Left colon (tissue), 2 donors: ENCODE measurements around the gene ALG9. TPM values are rescaled to one million over a fixed set of nuclear protein-coding genes. Genes with fewer than 3 reads are reported as not detected.

Experiments
- ATAC-seq: fragments of 200-7000 bp; cut with Tn5 transposase; one replicate; pipeline ENCODE4 v1.9.1; 2020; ENCODE audit warnings: mild to moderate bottlenecking, moderate library complexity
- DNase-seq, 2 donors: peaks; one replicate each; pipeline ENCODE4 v3.0.0-alpha.2; 2020
- intact Hi-C, 2 donors: fragments of 100-400 bp; cut with DNase I in 1 of 2; cut with micrococcal nuclease in 1 of 2; formaldehyde crosslinking; loops; one replicate each; pipeline versions ENCODE4 v1.11.2 to v1.14.0; 2022; cut with DNase I, micrococcal nuclease
- total RNA-seq, 2 donors: library from RNA; stranded (reverse); fragmentation: NEBNext Ultra II Directional; extraction: Animal tissue kit (Norgen Biotek cat#: 25700); gene quantifications; one replicate each; pipeline ENCODE4 v1.2.1, GENCODE V29; 2021
- donor health status: DM: no; HTN: no; CAD: no.
- donor health status: DM: yes; HTN: yes; CAD: no.

The ALG9 gene
- total RNA-seq, 2 donors from 2014 or later, result 20.6 to 23.4 TPM

DNA sequence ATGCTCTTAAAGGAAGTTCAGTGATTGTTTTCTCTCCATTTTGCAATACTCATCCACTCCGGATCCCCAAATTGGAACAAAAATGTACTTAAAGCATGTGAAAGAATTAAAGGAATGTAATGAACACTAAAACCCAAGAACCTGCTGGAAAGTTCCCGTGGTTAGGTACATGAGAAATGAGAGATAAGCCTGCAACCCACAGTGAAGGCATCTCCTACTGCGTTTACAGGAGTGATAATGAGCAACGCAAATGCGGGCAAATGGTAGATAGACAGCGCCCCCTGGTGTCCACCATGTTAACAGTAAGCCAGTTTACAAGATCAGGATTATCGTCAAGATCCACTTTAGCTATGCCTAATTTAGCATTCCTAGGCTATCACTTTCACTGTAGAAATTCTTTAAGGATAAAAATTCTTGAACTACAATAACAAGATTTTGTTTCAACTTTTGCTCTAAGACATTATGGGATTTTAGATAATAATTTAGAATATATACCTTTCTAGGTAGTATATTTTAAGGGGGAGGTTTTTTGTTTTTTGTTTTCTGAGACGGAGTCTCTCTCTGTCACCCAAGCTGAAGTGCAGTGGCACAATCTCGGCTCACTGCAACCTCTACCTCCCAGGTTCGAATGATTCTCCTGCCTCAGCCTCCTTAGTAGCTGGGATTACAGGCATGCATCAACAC lies 29.9 kb downstream of the ALG9 start:
- DNase-seq (peak; percentile 75 to 95), ATAC-seq (peak; percentile 92)
- intact Hi-C loops, result loop anchor here (5.0 to 10.0 kb wide), 2 partner anchors 274 to 277 kb away; no protein-coding TSS in a partner anchor

DNA sequence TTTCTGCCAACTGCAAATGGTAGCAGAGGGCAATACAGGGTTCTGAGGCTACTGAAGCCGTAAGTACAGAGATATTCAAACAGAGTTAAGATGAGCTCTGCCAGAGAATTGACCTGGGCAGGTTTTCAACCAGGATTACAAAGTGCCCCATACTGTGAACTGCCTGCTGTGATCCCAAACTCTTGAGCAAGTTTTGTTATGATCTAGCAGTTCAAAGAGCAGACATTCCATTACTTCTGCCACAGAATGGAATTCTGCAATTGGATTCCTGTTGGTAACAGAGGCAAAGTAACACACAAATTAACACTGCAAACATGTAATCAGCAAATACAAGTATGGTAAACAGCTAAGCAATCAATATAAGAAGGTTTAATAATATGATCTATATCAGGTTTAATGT lies 31.2 kb downstream of the ALG9 start:
- ATAC-seq (no peak), DNase-seq (no peak)
- intact Hi-C loops, result loop anchor here (5.0 to 10.0 kb wide), 2 partner anchors 273 to 275 kb away; no protein-coding TSS in a partner anchor

DNA sequence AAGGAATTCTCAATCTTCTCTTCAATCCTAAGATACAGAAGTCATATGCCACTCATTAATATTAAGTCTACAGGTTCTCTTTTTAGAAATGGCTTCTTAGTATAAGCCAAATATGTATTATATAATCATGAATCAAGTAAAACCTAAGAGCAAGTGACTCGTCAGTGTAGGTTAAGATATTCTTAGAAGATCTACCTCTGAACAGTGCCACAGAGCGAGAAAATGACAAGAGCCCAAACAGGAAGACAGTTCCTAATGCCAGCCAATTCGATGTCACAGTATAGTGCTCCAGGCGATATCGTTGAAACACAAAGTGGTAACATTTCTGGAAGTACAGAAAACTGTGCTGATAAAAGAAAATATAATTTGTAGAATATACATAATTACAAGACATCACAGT lies 33.3 kb downstream of the ALG9 start:
- intact Hi-C loops, result loop anchor here in 1 of 2 donors (5.0 kb wide), 1 partner anchor 256 kb away; no protein-coding TSS in a partner anchor
- no peak for DNase-seq
- no peak for ATAC-seq

DNA sequence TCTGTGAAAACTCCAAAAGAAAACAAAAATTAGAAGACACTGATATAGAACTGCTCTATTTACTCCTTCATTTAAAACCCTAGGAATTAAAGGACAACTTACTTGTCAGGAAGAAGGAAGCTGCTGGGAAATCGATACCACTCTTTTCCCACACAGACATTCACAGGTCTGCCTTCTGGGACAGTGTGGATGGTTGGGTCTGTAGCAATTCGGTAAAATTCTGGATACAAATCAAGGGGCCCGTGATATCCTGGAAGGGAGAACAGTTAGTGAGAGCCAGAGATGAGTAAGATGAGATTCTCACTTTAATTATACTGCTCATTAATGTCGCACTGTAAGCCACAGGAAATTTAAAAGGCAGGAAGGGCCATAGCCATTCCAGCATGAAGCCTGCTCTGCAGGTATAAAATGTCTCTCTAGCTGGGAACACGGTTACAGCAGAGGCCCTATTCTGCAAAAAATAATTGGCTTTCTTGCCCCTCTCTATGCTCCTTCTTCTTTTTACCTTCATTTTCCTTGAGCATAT lies 34.0 kb downstream of the ALG9 start:
- no peak for ATAC-seq
- DNase-seq, result no peak
- intact Hi-C loops, result loop anchor here in 1 of 2 donors (5.0 kb wide), 1 partner anchor 255 kb away; no protein-coding TSS in a partner anchor

- ATAC-seq (no peak), DNase-seq (no peak)
- intact Hi-C loops, result loop anchor here in 1 of 2 donors (5.0 kb wide), 1 partner anchor 254 kb away; no protein-coding TSS in a partner anchor
Observed at GRCh38 chr11:111836721-111837120, 34.7 kb downstream of the ALG9 start.

DNA sequence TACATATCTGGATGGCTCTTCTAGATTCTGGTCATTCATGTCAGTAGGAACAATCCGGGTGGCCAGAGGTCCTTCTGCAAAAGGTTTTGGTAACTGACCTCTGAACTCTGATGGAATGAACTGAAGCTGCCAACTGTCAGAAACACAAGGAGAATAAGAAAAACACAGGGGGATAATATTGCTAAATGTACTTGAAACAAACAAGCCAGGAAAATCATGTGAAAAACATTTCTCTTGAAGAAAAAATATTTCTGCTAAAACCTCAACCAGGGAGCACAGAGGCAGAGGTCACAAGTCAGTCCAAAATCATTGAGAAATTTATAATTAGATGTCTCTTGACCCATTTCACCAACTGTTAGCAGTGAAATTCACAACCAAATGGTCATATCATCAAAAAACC lies 35.2 kb downstream of the ALG9 start:
- ATAC-seq (no peak), DNase-seq (no peak)
- intact Hi-C loops, result loop anchor here in 1 of 2 donors (5.0 kb wide), 1 partner anchor 254 kb away; no protein-coding TSS in a partner anchor

DNA sequence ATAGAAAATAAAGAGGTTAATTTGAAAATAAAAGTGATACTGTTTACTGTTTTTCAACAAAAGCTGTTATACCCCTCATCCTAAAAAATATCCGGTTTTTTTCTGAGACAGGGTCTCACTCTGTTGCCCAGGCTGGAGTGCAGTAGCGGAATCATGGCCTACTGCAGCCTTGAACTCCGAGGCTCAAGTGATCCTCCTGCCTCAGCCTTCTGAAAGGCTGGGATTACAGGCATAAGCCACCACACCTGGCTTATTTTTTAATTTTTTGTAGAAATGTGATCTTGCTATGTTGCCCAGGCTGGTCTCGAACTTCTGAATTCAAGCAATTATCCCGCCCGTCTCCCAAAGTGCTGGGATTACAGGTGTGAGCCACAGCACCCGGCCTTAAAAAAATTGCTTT lies 35.7 kb downstream of the ALG9 start:
- DNase-seq (no peak), ATAC-seq (no peak)
- intact Hi-C loops, result loop anchor here in 1 of 2 donors (5.0 kb wide), 1 partner anchor 253 kb away; no protein-coding TSS in a partner anchor

- DNase-seq, result no peak
- ATAC-seq, result peak; percentile 92
- intact Hi-C loops, result loop anchor here in 1 of 2 donors (5.0 kb wide), 1 partner anchor 252 kb away; no protein-coding TSS in a partner anchor
Observed at GRCh38 chr11:111834432-111835163, 36.8 kb downstream of the ALG9 start.

- no peak for DNase-seq
- intact Hi-C loops, result no loop called here
- ATAC-seq, result no peak
Observed at GRCh38 chr11:111833524-111833923, 37.9 kb downstream of the ALG9 start.

DNA sequence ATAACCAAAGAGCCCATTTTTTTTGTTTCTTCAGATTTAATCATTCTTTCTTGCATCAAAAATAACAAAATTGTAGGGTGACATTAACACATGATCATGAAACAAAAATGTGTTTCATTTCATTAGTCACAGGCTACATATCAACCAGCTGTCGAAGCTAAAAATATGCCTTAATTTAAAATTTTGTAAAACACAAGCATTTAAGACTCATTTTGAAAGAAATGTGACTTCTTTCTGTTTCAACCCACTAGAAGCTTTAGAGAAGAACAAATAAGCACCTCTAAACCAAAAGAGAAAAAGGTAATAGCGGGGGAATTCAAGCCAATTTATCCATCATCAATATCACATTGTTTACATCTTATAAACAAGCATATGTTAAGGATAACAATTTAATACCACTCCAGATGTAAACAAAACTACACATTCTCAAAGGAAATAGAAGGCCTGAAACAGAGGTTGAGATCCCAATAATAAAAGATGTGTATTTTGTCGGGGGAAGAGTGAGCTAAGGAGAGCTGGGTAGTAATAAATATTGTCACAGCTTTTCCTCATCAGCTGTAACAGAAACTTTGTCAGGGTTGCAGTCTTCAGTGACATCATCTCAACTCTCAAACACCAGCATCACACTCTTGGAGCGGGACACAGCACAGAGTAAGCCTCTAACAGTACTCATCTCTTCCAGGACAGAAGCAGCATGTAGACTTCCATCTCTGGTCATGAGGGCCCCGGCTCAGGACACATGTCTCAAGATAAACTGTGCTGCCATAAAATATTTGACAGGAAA lies 42.0 kb downstream of the ALG9 start:
- intact Hi-C loops, result no loop called here
- DNase-seq (no peak), ATAC-seq (no peak)

- no peak for ATAC-seq
- intact Hi-C loops, result no loop called here
Observed at GRCh38 chr11:111826322-111826950, 44.9 kb downstream of the ALG9 start.

GRCh38 chr11:111823629-111824028 lies 47.8 kb downstream of the ALG9 start:
- ATAC-seq (no peak), DNase-seq (no peak)
- intact Hi-C loops, result no loop called here

More at GRCh38 chr11:111826322-111826950, 44.9 kb downstream of the ALG9 start:
- no peak for DNase-seq

- ATAC-seq (no peak), DNase-seq (no peak)
- intact Hi-C loops, result no loop called here
Observed at GRCh38 chr11:111823131-111823530, 48.2 kb downstream of the ALG9 start.

DNA sequence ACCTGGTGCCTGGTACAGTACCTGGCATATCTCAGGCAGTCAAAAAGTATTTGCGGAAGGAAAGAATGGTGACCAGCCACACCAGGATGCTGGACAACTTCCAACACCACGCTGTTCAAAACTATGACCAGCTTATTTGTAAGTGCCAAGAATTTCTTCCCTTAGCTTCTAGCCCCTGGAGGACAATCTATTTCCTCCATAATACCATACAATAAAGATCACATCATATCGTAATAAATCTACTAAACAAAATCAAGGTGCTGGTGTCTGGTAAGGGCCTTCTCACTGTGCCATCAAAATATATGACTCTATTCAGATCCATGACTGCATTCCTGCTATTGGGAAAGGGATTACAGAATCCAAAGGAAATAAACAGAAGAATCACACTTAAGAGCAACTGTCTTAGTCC lies 51.5 kb downstream of the ALG9 start:
- DNase-seq (peak; percentile 33 to 34), ATAC-seq (peak; percentile 85)
- intact Hi-C loops, result no loop called here

DNA sequence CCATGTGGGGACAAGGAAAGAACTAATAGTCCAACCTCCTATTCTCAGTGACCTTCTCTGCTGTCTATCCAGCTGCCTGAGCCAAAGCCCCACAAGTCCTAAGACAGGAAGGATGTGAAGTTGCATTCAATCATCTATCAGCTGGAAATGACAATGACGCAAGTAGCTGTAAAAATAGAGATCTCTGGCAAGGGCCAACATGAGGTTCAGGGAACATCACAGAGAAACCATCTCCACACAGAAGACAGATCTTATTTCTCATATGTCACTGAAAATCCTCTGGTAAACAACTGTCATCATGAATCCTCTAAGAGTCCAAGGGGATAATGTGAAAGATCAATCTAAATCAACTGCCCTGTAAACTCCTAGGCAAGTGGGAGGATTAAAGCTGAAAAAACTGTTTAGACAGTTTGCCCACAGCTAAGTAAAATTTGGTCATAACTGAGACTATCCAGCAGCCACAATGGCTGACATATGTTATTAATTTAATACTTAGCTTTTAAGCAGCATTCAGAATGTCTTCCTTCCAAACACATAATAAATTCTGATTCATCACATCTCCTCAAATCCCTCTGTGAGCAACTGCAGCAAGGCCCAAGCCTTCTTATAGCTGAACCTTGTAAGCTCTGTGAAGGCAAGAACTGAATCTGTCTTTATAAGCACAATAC lies 52.1 kb downstream of the ALG9 start:
- DNase-seq, result no peak

GRCh38 chr11:111815489-111815888 lies 55.9 kb downstream of the ALG9 start:
- DNase-seq (no peak), ATAC-seq (no peak)
- intact Hi-C loops, result no loop called here

More for the DNA sequence above, 52.1 kb downstream of the ALG9 start:
- intact Hi-C loops, result no loop called here
- ATAC-seq, result peak; percentile 13

DNA sequence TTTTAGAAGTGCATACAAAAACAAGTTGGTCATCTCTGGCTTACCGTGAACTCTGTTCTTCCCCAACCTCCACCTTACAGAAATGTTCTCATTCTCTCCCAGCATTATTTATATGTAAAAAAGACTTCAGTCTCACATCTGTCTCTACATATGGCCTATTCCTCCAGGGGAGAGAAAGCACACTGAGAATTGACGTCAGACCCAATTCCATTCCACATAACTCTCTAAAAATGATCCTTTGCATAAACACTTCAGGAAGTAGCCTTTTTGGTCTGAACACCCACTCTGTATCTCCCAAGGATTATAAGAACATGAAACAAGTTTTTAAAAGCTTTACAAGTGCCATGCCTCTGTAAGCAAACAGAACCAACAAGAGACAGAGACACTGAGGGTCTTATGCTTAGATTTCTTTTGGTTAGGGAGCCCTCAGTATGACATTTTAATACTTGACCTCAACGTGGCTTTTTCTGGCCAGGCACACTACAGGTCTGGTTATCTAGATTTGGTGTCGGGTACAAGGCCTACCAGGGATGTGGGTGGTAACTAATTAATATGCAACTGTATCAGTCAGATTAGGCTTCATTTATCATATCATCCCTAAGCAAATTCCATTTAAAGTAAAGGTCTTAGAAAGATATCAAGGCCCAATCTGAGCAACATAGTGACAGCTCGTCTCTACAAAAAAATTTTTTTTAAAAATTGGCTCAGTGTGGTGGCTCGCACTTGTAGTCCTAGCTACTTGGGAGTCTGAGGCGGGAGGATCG lies 56.6 kb downstream of the ALG9 start:
- DNase-seq (no peak), ATAC-seq (no peak)
- intact Hi-C loops, result no loop called here
